NCI-H1105 (cell line): Measurements from ENCODE around the gene STX2.
"Not testable (repeated sequence)": the region's sequence is repeated elsewhere in the genome, so short reads cannot be mapped to it uniquely, and the experiment has no call there.

Experiments used
- DNase-seq: peaks from one replicate; lab custom pipeline; 2025; lab: John Stamatoyannopoulos, UW

The STX2 gene

DNA sequence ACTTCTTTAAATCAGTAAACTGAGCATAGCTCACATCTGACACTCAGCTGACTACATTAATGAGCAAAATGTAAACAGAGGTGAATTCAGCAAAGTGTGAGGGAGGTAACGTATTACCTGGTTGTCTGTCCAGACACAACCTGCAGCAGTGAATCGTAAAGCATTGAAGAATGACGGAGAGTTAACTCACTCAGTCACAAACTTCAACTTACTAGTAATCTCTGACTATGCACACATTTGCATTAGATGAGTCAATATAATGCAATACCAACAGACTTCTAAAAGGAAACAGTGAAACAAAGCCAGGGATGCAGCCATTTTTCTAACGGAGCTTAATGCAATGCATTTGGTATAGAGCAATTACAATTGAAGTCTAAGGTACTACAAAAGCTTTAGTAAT, 40.0 kb downstream of the STX2 start:
- DNase-seq, result no peak

DNA sequence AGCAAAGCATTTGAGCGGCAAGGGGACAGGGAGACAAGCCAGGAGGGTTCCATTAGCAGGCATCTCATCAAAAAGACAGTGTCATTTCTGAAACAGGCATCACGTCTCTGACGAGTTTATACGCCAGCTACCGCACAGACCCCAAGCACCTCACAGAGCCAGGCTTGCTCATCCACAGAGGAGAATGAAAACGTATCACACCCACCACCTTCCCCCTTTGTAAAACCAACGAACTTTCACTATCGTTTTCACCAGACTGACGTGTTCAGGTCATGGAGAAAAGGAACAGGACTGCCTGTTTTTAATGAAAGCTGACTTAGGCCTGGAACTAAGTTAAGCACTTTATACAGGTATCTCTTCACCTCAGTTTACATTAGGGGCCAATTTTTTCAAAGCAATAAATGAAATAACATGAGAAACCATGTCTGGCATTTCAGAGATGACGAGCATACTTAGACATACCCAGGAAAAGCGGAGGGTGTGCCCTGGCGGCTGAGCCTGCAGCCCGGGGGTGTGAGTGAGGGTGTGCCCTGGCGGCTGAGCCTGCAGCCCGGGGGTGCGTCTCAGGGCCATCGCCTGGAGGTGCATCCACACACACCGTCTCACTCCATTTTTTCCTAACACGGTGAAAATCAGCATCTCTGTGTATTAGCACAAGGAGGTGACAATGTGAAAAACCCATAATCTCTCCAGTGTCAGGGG, 41.9 kb downstream of the STX2 start:
- no peak for DNase-seq

DNA sequence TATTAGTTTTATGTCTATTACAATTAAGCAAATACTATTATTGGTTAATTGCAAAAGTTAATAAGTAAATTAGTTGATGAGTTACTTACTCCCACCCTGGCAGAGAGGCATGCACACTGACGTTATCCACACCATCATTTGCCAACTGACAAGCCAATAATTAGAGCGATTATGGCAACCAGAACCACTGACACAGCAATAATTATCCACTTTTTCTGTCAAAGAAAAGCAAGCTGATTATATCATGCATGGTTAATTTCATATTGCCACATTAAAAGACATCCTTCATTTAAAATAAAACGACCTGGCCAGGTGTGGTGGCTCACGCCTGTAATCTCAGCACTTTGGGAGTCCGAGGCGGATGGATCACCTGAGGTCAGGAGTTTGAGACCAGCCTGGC, 43.1 kb downstream of the STX2 start:
- DNase-seq, result no peak

DNA sequence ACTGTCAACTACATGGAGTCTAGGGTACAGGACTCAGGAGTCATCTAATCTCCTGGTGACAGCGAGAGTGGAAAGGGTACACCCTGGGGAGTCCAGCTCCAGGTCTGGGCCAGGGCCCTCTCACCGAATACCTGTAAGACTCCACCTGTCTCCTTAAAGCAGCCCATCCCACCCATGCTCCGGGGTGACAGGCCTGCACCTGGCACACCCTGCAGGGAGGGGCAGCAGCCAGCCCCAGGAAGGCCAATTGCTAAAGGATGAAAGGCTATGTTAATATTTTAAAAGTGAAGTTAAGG, 45.5 kb downstream of the STX2 start:
- no peak for DNase-seq

DNA sequence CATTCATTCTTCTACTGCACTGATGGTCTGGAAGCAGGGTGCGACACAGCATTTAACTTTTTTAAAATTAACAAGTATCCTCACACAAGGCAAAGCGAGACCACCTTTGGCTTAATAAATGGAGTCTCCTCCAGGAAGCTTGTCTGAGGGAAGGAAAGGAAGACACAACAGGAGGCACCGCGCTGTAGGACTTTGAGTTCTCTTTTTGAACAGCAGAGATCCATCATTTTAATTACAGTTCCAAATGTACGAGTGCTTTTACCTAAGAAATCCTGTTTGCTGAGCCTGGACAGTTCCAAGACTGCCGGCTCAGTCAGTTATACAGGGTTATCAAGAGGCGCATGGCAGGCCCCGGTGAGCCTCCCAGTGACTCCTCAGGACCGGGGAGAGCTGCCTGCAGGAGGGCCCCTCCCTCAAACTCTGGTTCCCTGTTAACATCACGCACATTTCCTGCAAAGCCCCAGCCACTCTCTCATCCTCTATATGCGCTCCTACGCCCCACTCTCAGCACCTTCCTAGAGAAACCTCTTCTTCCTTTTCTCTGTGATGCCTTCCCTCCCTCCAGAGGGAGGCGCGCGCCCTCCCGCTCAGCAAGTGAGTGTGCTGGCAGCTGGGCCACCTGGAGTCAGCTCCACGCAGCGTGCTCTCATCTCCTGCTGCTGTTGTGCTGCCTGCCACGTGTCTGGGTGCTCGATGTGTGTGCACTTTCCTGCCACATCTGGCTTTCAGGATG, 46.1 kb downstream of the STX2 start:
- DNase-seq, result no peak

DNA sequence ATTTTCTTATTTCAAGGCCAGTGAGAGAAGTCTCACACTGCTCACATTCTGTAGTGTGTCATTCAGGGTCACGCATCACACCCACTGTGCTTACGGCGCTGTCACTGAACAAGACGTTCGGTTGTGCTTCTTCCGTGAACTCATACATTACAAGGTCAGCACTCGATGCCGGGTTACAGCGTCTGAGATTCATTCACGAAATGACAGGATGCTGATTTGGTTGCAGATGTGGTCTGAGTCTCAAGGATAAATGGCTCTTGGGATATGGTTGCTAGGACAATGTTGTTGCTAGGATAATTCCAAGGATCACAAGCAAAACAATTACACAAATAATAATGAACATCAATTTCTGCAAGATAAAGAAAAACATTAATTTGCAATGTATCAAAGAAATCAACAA, 47.4 kb downstream of the STX2 start:
- DNase-seq, result no peak

DNA sequence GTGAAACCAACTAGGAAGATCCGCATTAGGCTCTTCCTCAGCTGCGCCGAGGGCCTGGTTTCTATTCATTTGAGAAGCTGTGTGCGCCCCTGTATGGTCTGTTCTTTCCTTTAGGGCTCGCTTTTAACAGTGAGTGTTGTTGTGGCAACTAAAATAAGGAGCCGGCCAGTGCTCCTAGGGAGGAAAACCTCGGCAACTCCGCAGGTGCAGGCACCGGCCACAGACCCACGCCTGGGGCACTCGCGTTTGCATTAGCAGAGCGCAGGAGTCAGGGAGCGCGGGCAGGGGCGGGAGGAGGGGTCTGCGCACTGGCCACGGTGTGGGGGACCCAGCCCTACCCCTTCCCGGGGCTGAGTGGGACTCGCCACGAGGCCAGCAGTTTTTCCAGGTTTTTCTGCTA, 50.5 kb downstream of the STX2 start:
- DNase-seq, result no peak

DNA sequence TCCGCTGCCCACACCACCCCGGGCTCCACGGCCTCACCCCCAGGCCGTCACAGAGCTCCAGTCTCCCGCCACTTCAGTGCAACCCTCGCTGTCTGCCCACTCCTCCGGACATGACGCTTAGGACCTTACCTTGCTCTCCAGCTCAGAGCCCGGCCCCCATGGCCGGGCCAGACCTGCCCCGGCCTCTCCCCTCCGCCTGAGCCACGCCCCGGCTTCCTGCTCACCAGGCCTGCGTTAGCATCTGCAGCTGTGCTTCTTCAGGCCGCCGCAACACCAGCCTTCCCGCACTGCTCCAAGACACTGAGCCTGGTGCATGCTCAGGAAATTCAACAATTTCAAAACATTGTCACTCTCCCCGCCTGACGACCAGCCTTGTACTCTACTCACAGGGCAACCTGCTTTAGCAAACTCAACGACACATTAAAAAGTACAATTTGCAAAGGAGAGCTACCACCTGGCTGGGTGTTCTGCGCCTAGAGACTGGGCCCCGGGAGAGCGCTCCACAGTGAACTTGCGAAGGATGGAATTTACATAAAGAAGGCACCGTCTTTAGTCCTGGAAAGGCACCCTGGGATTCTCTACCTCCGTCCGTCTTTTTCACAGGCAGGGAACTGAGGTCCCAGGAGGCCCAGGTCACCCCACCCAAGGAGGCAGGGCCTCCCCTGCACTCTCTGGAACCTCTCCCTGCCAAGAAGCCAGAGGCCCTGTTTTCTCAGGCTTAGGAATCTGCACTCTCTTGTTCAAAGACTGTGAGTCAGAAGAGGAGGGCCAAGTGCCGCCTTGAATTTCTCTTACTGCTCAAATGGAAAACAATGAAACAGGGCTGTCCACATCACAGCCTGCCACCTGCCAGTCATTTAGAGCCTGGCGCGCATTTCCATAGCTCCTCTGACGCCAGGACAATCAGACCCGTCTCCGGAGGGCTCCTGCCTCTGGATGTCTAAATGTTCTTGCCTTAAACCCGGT, 51.3 kb downstream of the STX2 start:
- DNase-seq, result no peak

DNA sequence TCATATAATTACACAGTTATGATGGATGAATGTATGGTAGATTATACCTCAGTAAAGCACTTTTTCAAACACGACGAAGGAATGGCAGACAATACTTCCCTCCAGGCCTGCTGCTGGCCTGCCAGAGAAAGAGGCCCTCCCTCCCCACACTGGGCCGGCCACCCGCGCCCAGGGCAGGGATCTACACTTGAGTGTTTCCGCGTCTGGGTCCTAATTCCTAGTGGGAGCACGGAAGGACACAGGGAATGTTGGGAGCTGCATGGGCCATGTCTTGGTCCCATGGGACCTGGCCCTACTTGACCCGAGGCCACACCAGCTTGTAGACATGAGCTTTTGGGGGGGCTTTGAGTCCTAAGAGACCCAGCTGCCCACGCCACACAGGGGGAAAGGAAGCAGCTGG, 52.0 kb downstream of the STX2 start:
- no peak for DNase-seq

DNA sequence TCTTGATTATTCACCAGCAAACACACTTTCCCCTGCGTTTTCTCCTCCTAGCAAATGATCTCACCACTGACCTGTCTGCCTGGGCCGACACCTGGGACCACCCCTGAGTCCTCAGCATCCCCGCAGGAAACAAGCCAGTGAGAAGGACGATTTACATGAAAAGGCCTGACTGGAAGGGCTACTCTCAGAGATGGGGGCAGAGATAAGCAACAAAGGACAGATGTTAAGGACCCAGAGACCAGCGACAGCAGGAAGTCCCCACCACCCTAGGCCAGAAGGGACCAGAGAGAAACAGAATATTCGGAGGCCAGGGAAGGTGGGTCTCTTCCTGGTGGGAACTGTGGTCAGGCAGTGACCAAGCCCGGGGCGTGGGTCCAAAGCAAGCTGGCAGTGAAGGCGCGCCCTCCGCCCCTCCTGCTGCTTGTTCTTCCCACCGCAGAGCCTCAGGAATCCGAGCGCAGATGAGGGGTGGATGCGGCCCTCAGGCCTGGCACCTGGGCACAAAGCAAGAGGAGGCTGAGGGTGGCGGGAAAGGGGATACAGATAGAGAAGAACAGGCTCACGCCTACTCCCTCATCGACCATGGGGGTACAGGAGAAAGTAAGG, 55.8 kb downstream of the STX2 start:
- no peak for DNase-seq

DNA sequence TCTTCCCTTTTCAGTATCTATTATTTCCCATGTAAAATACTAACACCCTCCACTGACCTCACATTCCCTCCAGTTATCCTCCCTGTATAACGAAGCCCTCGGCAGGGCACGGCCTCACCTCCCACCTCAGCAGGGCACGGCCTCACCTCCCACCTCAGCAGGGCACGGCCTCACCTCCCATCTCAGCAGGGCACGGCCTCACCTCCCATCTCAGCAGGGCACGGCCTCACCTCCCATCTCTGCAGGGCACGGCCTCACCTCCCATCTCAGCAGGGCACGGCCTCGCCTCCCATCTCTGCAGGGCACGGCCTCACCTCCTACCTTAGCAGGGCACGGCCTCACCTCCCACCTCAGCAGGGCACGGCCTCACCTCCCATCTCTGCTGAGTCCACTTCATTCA, 56.8 kb downstream of the STX2 start:
- DNase-seq, result not testable (repeated sequence)

DNA sequence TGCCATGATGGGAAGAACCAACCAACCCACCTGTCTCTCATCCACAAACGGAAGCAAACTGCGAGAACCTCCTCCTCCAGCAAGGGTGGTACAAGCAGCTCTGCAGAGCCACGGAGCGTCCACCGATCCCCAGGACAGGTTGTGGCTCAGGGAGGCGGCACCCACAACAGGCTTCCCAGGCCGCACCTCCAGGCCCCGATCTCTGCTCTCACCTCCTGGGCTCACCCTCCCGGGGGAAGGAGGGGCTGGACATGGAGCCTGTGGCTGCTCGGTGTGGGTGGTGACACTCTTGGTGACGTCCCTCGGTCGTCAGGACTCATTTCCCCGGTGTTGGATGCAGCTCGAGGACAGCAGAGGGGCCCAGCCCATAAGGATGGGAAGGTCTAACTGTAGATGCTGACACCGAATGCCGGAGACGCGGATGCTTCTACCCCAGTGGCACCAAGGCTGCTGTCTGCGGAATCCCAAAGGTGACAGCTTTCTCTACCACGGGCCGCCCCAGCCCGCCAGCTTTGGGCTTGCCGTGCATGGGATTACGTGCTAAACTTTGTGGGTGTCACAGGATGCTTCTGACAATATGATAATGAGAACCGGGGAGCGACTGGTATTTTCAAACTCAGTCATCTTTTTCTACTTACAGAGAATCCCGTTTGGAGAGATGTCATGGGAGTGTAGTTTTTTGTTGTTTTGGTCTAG, 58.0 kb downstream of the STX2 start:
- DNase-seq, result no peak

DNA sequence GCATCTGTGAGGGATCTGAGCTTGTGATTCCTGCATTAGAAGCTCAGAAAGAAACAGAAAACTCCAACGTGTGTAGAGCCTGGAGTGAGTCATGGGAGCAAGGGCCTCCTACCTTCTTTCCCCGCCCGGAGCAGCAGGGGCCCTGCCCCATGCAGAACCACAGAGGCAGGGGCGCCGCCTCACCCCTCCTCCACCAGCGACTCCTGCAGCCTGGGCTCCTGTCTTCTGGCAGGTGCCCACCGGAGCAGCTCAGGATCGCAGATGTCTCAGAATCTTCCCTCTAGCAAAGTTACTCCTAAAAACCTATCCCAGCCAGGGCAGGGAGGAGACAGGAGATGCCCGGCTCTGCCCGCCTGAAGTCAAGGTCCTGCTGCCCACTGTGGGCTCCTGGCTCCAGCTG, 58.7 kb downstream of the STX2 start:
- DNase-seq, result no peak

DNA sequence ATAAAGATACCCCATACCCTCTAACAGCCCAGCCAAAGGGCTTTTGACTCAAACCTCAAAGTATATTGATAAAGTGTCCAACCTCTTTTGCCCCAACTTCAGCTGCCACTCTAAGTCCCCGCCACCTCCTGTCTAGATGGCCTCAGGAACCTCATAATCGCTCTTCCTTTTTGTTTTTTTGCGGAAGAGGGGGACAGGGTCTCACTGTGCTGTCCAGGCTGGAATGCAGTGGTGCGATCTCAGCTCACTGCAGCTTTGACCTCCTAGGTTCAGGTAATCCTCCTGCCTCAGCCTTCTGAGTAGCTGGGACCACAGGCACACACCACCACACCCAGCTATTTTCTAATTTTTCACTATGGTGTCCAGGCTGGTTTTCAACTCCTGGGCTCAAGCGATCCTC, 60.3 kb downstream of the STX2 start:
- DNase-seq, result no peak

DNA sequence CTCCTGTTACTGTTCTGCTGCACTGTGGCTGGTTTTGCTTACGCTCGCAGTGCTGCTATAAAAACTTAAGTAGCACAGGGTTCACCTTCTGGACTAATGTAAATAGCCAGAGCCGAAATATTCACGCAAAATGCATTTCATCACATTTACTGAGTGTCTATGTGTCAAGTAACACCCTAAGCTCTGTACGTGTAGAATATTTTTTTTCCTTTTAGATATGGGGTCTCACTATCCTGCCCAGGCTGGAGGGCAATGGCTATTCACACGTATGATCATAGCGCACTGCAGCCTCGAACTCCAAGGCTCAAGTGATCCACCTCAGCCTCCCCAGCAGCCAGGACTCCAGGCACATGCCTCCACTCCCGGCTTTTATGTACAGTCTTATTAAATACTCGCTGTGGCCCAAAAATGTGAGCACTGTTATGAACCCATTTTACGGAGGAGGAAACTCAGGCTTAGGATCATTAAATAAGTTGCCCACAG, 62.2 kb downstream of the STX2 start:
- DNase-seq, result no peak

DNA sequence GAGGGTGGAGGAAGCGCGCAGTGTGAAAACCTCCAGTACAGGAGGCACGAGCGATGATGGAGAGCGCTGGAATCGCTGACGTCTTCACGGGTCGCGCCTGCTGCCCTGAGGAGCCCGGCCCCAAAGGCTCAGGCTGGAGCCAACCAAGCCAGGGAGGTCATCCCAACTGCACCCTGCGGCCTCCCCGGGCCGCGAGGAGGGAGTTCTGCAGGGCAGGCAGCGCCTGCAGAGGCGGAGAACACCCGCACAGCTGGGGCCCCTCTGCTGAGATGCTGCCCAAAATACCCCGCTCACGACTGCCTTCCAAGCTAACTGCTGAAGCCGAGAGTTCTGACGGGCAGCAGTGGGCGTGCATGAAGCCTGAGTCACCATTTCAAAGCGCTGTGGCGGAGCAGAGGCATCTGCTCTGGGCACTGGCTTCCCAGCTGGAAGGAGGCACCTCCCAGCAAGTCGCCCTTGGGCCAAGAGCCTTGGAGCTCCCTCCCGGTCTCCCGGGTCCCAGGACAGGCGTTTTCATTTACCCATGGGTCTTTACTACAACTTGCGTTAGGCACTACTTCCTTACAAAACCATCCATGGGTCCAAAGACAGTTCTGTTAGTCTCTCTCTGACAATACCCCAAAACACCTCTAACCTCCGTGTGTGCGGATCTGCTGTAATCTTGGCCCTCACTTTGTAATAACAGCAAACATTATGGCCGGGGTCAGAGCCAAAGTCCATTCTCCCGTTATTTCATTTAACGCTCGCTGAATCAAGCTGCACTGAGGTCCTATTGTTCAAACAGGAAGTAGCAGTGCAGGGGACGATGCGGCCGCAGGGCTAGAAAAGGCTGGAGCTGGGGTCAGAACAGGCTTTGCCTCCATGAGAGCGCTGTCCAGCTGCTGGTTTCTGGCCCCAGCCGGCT, 62.8 kb downstream of the STX2 start:
- DNase-seq, result no peak

DNA sequence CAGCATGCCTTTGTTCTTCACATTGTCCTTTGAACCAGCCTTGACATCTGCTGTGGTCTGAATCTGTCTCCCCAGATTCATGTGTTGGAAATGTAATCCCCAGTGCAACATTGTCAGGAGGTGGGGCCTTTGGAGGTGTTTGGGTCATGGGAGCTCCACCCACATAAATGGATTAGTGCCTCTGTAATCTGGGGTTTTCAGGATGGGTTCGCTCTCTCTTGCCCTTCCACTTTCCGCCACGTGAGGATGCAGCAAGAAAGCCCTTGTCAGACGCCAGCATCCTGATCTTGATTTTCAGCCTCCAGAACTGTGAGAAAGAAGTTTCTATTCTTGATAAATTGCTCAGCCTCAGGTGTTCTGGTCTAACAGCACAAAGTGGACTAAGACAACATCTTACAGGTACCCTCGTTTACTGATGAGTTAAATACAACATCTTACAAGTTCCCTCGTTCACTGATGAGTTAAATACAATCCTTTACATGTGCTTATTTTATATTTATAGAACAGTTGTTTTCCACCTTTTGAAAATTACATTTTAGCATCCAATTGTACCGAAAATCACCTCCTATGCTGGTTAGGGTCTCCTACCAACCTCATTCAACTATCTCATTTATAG, 68.5 kb downstream of the STX2 start:
- no peak for DNase-seq

DNA sequence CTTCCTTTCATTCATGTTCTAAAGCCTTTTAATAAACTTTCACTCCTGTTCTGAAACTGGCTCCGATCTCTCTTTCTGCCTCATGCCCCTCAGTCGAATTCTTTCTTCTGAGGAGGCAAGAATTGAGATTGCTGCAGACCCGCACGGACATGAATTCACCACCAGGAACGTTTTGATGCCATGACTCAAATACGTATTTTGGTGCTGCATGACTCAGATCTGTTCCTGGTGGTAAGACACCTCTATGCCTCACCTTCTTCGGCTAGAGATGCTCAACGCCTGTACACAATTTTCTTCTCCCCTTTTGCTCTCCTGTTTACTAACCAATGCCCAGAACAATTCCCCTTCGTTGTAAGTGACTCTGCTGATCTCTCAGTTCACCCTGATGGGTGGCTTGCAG, 70.9 kb downstream of the STX2 start:
- no peak for DNase-seq

DNA sequence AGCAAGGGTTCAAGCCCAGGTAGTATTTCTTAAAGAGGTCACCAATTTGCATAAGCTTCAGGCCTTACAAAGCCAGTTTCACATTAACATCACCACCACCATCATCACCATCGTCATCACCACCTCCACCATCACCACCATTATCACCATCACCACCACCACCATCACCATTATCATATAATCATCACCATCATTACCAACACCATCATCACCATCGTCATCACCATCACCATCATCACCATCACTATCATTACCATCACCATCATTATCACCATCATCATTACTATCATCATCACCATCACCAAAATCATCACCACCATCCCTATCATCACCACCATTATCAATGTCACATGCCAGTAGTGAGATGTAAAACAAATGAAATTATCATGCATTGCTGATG, 72.6 kb downstream of the STX2 start:
- no peak for DNase-seq

DNA sequence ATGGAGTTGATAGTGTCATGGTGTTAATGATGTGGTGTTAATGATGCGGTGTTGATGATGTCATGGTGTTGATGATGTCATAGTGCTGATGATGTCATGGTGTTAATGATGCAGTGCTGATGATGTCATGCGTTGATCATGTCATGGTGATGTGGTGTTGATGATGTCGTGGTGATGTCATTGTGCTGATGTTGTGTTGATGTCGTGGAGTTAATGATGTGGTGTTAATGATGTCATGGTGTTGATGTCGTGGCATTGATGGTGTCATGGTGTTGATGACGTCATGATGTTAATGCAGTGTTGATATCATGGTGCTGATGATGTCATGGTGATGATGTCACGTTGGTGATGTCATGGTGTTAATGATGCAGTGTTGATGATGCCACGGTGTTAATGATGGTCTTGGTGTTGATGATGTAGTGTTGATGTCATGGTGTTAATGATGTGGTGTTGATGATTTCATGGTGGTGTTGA, 73.8 kb downstream of the STX2 start:
- DNase-seq, result no peak
